Measurements from ENCODE around the gene ZNF775.

Gene ZNF775

GRCh38 chr7:150401424-150401790 is 22.3 kb downstream of the ZNF775 start:
- no peak overlapping the region for H3K4me3 ChIP-seq (ENCODE audit: low read depth, low read length)
- DNase-seq (ENCODE audit: low read depth), result no peak
- no peak for TF ChIP-seq CTCF (conservative IDR thresholded peaks at IDR 0.05; ENCODE audit: low read depth, low read length)

- DNase-seq (ENCODE audit: low read depth), result peak; percentile 60
- no peak for TF ChIP-seq CTCF (conservative IDR thresholded peaks at IDR 0.05; ENCODE audit: low read depth, low read length)
- no peak overlapping the region for H3K4me3 ChIP-seq (ENCODE audit: low read depth, low read length)
These were observed 22.9 kb downstream of the ZNF775 start for GRCh38 chr7:150401861-150402631.

GRCh38 chr7:150402671-150403321 is 23.7 kb downstream of the ZNF775 start:
- no peak for DNase-seq (ENCODE audit: low read depth)
- no peak for TF ChIP-seq CTCF (conservative IDR thresholded peaks at IDR 0.05; ENCODE audit: low read depth, low read length)
- no peak overlapping the region for H3K4me3 ChIP-seq (ENCODE audit: low read depth, low read length)

GRCh38 chr7:150403376-150404171 is 24.4 kb downstream of the ZNF775 start:
- no peak for TF ChIP-seq CTCF (conservative IDR thresholded peaks at IDR 0.05; ENCODE audit: low read depth, low read length)
- no peak for DNase-seq (ENCODE audit: low read depth)
- no peak overlapping the region for H3K4me3 ChIP-seq (ENCODE audit: low read depth, low read length)

GRCh38 chr7:150404172-150404804 is 25.2 kb downstream of the ZNF775 start:
- peak overlapping the region; percentile 75 for H3K4me3 ChIP-seq (ENCODE audit: low read depth, low read length)
- DNase-seq (ENCODE audit: low read depth), result no peak
- no peak for TF ChIP-seq CTCF (conservative IDR thresholded peaks at IDR 0.05; ENCODE audit: low read depth, low read length)

- H3K4me3 ChIP-seq (ENCODE audit: low read depth, low read length), result peak overlapping the region; percentile 75
- peak; percentile 92 for DNase-seq (ENCODE audit: low read depth)
- TF ChIP-seq CTCF (conservative IDR thresholded peaks at IDR 0.05; ENCODE audit: low read depth, low read length), result no peak
These were observed 25.9 kb downstream of the ZNF775 start for GRCh38 chr7:150404805-150405583.

Measured in choroid plexus epithelial cell (primary cell).